ENCODE data around the gene SNTA1.

GRCh38 chr20:33419140-33419974, 24.2 kb downstream of the SNTA1 start:
- TF ChIP-seq, protein P1, sequence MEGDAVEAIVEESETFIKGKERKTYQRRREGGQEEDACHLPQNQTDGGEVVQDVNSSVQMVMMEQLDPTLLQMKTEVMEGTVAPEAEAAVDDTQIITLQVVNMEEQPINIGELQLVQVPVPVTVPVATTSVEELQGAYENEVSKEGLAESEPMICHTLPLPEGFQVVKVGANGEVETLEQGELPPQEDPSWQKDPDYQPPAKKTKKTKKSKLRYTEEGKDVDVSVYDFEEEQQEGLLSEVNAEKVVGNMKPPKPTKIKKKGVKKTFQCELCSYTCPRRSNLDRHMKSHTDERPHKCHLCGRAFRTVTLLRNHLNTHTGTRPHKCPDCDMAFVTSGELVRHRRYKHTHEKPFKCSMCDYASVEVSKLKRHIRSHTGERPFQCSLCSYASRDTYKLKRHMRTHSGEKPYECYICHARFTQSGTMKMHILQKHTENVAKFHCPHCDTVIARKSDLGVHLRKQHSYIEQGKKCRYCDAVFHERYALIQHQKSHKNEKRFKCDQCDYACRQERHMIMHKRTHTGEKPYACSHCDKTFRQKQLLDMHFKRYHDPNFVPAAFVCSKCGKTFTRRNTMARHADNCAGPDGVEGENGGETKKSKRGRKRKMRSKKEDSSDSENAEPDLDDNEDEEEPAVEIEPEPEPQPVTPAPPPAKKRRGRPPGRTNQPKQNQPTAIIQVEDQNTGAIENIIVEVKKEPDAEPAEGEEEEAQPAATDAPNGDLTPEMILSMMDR (IDR thresholded peaks at IDR 0.05; ENCODE audit: poor library complexity) = no peak
- TF ChIP-seq EZH2 (IDR thresholded peaks at IDR 0.05; ENCODE audit: borderline replicate concordance) (no peak), EZH2phosphoT487 (IDR thresholded peaks at IDR 0.05; ENCODE audit: low read depth, severe bottlenecking, unreplicated experiment) (no peak)
